Stimulated activated effector memory CD8-positive, alpha-beta T cell treated with anti-CD3 and anti-CD28 coated beads, Interleukin-12 subunit alpha, Interleukin-12 subunit beta, amount 100 ng/mL, for 72 hours (primary cell): ENCODE data around the gene ATP10B.

Source experiments
- ATAC-seq: fragments of 150-1000 bp; cut with Tn5 transposase; 2 replicates; pipeline ENCODE4 v1.10.0; 2021
- DNase-seq, 2 donors: peaks; one replicate each; pipeline ENCODE4 v3.0.0; 2021 to 2022; ENCODE audit warnings: low spot score in 2 of 2
- H3K27ac Mint-ChIP-seq: one replicate; pipeline ENCODE4 v1.8.0; 2022; ENCODE audit warnings: mild to moderate bottlenecking, mixed read lengths
- H3K36me3 Mint-ChIP-seq: one replicate; pipeline ENCODE4 v1.8.0; 2022; ENCODE audit warnings: mild to moderate bottlenecking, mixed read lengths
- H3K4me1 Mint-ChIP-seq: one replicate; pipeline ENCODE4 v1.8.0; 2022; ENCODE audit warnings: mixed read lengths
- H3K4me3 Mint-ChIP-seq: one replicate; pipeline ENCODE4 v1.8.0; 2022; ENCODE audit warnings: mild to moderate bottlenecking, mixed read lengths
- H3K9me3 Mint-ChIP-seq: one replicate; pipeline ENCODE4 v1.8.0; 2022; ENCODE audit warnings: mixed read lengths

ATP10B gene

DNA sequence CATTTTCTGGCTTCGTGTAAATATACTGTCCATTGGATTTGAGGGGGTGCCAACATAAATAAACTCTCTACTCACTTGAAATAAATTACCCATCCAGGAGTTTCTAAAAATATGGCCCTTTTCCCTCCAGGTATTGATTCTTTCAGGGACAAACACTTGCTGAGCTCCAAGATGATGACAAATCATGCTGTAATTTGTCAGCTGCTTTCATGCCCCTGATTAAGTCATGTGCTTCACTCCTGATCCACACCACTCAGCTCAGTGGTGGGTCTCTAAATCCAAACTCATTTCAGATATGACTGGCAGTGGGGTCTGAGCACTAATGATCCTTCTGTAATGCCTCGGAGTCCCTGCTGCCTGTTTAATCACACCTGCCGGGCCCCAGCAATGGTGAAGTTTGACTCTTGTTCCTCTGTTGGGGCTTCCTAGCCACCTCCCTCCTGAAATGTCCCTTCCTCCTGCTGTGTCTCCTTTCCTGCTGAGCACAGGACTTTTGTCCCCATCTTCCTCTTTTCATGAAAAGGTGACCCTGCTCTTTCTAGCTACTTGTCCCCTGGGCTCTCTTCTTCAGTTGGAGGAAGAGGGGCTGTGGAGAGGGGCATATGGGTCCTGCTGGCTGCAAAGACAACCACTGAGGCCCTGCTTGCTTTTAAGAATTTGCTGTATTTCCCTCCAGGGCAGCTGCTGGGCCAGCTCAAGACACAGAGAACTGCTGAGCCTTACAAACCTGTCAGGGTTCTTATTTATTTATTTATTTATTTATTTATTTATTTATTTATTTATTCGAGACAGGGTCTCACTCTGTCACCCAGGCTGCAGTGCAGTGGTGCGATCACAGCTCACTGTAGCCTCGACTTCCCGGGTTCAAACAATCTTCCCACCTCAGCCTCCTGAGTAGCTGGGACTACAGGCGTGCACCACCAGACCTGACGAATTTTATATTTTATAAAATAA lies 200.0 kb downstream of the ATP10B start:
- Mint-ChIP-seq H3K27ac (no peak overlapping the region), H3K9me3 (no peaks in the 10 kb centered on the region), H3K4me3 (no peak overlapping the region), H3K36me3 (no peaks in the 10 kb centered on the region), H3K4me1 (no peaks in the 10 kb centered on the region)
- DNase-seq (no peak), ATAC-seq (no peak)

DNA sequence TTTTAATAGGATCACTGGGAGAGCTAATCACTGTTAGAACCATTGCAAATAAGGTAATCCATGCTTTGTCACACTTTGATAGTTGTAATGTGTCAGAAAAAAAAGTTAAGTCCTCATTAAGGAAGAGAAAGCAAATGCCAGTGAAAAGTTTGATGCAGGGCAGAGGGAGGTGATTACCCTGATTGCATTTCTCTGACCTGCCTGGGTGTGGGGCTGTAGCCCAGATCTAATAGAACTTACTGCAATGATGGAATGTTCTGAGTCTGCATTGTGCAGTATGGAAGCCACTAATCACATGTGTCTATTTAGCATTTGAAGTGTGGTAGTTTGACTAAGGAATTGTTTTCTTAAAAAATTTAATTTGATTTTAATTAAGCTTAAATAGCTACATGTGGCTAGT lies 202.7 kb downstream of the ATP10B start:
- Mint-ChIP-seq H3K36me3 (no peaks in the 10 kb centered on the region), H3K4me3 (no peak overlapping the region), H3K4me1 (no peaks in the 10 kb centered on the region), H3K27ac (no peak overlapping the region), H3K9me3 (no peaks in the 10 kb centered on the region)
- DNase-seq: no peak
- peak; percentile 39 for ATAC-seq

DNA sequence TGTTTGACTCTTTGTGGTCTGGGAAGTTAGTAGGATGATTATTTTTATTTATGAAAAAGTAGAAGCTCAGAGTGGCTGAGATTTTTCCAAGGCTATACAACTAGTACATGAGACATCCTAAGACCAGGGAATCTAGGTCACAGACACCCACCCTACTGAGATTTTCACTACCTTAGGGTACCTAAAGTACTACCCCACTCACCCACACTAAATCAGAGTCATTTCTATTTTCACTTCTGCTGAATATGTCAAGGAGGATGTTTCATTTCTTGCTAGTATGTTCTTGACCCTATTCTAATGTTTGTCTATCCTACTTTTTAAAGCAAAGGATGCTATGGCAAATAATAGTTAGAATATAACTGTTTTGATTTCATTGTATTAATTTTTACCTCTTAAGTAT lies 206.0 kb downstream of the ATP10B start:
- ATAC-seq: no peak
- DNase-seq: no peak
- Mint-ChIP-seq H3K4me3 (no peak overlapping the region), H3K9me3 (no peaks in the 10 kb centered on the region), H3K27ac (no peak overlapping the region), H3K4me1 (no peaks in the 10 kb centered on the region), H3K36me3 (no peaks in the 10 kb centered on the region)

DNA sequence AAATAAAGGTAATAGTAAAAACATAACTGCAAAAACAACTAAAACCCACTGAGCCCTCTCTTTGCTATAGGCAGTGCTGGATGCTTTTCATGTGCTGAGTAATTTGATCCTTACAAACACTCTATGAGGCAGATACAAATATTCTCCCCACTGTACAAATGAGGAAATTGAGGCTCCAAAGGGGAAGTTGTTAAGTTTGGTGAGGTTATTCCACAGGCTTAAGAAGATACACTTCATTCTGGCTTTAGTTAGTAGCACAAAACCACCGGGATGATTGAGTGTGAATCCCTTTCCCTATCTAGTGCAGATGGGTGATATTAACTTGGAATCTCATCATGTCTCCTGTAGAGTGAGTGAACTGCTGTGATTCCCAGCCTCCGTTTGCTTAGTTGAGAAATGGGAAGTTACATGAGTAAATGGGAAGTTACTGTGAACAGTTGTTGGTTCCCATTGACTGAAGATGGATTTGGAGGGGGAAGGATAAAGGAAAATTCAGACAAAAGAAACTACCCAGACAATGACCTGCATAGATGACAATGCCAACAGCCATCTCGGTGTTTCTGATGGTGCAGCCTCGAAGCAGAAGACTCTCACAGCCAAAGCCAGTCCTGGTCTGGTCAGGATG lies 208.3 kb downstream of the ATP10B start:
- no peak overlapping the region for H3K4me3 Mint-ChIP-seq
- ATAC-seq (no peak), DNase-seq (no peak)
- H3K4me1 Mint-ChIP-seq: no peaks in the 10 kb centered on the region
- no peaks in the 10 kb centered on the region for H3K9me3 Mint-ChIP-seq
- no peaks in the 10 kb centered on the region for H3K36me3 Mint-ChIP-seq
- no peak overlapping the region for H3K27ac Mint-ChIP-seq

DNA sequence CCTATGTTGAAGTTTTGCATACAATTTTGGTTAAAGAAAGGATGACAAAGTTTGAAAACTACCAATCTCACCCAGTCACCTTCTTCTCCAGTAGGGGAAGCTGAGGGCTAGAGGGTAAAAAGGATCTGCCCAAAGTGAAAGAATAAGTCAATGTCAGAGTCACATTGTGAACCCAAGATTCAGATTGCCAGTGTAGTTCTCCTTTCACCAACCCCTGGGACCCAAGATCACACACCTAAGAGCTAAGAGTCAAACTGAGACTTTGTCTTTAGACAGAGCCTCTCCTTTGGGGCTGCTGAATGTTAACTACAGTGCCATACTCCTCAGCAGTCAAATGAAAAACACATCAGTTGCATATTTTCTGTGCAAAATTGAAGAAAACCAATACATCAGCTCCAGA lies 210.6 kb downstream of the ATP10B start:
- H3K9me3 Mint-ChIP-seq: peaks cover 4% of the 10 kb centered on the region
- no peak for ATAC-seq
- H3K4me3 Mint-ChIP-seq: no peak overlapping the region
- H3K27ac Mint-ChIP-seq: no peak overlapping the region
- H3K4me1 Mint-ChIP-seq: no peaks in the 10 kb centered on the region
- no peaks in the 10 kb centered on the region for H3K36me3 Mint-ChIP-seq
- DNase-seq: no peak

DNA sequence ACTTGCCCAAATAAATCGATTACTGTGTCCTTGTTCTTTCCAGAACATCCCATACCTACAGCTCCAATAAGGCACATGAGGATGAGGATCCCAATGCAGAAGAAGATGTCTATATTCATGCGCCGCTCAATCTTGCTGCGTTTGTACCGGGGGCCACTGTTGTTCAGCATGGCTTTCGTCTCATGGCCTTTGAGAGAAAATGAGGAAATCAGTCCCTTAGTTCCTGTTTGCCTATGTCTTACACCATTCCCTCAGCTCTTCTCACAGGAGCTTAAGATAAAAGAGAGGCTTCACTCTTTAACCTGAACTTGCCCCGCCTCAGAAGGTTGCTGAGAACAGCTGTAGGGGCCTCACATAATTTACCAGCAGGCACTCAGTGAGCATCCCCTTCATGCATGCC lies 211.6 kb downstream of the ATP10B start:
- H3K27ac Mint-ChIP-seq: no peak overlapping the region
- ATAC-seq: no peak
- no peak for DNase-seq
- H3K4me1 Mint-ChIP-seq: no peaks in the 10 kb centered on the region
- H3K36me3 Mint-ChIP-seq: no peaks in the 10 kb centered on the region
- H3K9me3 Mint-ChIP-seq: peaks cover 4% of the 10 kb centered on the region
- H3K4me3 Mint-ChIP-seq: no peak overlapping the region

DNA sequence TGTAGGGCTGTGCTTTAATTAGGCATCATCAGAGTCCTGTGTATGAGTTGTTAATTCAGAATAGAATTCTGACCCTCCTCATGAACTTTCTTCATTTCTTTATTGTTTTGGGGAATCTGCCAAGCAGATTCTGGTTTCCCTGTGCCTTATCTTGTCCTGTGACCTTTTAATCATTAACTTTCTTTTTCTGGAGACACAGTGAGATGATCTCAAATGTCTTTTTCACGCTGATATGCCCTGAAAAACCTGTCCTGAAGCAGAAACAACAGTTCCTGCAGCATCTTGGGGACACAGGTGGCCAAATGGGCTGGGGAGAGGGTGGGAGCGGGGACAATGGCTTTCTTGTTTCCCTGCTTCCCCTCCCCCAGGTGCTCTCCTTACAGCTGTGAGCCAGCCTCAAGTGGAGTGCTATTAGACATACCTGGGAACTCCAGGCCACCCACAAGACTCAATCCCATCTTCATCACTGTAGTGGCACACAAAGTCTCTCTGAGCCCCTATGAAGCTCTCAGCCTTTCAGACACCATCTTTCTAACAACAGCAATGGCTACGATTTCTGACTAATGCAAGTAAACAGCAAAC lies 213.8 kb downstream of the ATP10B start:
- H3K27ac Mint-ChIP-seq: no peak overlapping the region
- H3K9me3 Mint-ChIP-seq: peaks cover 4% of the 10 kb centered on the region
- no peak for DNase-seq
- ATAC-seq: no peak
- no peak overlapping the region for H3K4me3 Mint-ChIP-seq
- no peaks in the 10 kb centered on the region for H3K36me3 Mint-ChIP-seq
- H3K4me1 Mint-ChIP-seq: no peaks in the 10 kb centered on the region

DNA sequence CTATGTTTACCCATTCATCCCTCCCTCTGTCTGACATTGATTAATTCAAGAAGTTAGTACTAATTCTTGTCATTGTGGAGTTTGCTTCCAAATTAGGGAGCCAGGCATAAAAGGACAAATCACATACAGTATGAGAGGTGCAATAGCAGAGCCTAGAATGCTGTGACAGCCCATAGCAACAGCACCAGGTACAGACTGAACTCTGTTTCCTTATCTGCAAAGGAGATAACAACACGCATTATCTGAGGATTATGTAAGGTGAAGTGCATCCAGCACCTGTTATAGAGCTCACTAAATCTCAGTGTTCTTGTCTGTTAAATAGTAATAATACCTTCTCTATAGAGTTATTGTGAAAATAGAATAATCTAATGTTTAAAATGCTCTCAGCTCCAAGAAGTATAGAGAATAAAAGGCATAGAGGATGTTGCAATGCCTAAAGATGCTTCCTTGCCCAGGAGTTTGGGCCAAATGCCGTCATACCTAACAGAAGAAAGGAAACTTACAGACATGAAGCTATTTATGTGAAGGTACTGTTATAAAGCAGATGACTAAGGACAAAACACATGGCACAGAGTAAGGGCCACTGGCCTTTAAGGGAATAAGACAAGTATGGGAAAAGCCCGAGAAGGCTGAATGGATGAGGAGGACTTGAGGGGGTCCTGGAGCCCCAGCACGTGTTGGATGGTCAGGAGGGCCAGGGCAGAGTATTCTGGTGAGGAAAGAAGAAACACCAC lies 214.5 kb downstream of the ATP10B start:
- Mint-ChIP-seq H3K27ac (no peak overlapping the region), H3K9me3 (peaks cover 4% of the 10 kb centered on the region), H3K4me3 (no peak overlapping the region), H3K4me1 (no peaks in the 10 kb centered on the region), H3K36me3 (no peaks in the 10 kb centered on the region)
- DNase-seq (no peak), ATAC-seq (no peak)

DNA sequence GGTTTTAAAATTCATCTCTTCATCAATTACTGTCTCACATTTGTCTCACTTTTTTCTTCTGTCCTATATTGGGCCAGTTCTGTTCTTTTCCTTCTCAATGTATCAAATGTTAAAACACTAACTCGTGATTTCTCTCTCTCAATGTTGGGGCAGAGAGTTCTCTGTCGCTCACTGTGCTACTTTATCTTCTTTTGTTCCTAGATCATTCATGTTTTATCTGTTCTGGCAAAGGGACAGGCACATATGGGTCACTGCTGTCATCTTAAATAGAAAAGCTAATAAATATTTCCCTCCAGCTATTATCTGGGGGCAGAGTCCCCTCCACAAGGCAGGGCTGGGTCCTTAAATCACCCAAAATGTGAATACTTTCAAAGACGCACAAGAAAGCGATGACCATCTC lies 216.3 kb downstream of the ATP10B start:
- Mint-ChIP-seq H3K4me1 (no peaks in the 10 kb centered on the region), H3K36me3 (no peaks in the 10 kb centered on the region)
- no peak for DNase-seq

DNA sequence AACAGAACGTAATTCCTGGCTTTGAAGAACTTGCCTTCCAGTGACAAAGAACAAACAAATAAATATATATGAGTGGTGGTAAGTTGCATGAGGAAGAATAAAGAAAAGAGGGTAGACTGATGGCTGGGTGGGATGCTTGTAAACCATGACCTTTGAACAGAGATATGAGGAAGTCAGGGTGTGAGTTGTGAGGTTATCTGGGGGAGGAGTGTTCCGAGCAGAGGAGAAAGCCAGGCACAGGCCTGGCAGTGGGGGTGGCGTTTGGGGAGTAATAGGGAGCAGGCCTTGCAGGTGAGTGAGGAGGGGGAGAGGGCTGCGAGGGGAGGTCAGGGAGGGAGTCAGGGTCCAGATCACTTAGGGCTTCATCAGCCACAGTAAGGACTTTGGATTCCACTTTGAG lies 217.0 kb downstream of the ATP10B start:
- Mint-ChIP-seq H3K9me3 (peaks cover 4% of the 10 kb centered on the region), H3K36me3 (no peaks in the 10 kb centered on the region), H3K27ac (no peak overlapping the region), H3K4me1 (no peaks in the 10 kb centered on the region), H3K4me3 (no peak overlapping the region)
- no peak for DNase-seq
- no peak for ATAC-seq

More for the DNA sequence above, 216.3 kb downstream of the ATP10B start:
- Mint-ChIP-seq H3K9me3 (peaks cover 4% of the 10 kb centered on the region), H3K4me3 (no peak overlapping the region), H3K27ac (no peak overlapping the region)
- no peak for ATAC-seq

DNA sequence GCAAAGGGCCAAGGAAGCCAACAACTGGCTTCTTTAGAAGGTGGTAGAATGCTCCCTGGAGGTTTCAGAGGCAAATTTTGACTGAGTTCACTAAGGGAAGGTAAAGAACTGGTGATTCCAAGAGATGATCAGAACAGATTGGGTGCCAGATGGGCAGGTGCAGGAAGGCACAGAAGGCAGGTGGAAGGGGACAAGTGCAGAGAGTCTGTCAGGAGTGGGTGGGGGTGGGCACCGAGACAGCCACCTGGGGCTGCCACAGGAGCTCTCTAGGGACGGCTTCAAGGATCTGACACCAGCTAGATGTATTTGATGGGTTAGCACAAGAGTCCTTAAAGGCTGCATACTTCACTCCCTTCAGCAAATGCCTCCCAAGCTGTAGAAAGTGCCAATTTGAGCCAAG lies 223.0 kb downstream of the ATP10B start:
- ATAC-seq (no peak), DNase-seq (no peak)
- no peaks in the 10 kb centered on the region for H3K36me3 Mint-ChIP-seq
- no peak overlapping the region for H3K4me3 Mint-ChIP-seq
- H3K9me3 Mint-ChIP-seq: no peaks in the 10 kb centered on the region
- no peak overlapping the region for H3K27ac Mint-ChIP-seq
- H3K4me1 Mint-ChIP-seq: no peaks in the 10 kb centered on the region

DNA sequence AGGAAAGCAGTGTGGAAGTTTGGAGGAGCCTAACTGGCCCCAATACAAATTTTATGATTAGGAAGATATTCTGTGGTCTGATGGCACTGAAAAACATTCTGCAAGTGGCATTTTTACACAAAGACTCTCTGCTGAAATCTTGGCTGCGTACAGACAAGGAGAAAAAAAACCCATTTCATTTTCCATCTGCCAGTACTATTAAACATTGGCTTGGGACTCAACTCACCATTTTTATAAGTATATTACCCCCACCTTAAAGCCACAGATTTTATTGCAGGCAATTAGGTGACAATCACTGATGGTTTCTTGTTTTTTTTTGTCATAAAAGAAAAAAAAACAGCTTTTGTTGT lies 223.4 kb downstream of the ATP10B start:
- Mint-ChIP-seq H3K4me1 (no peaks in the 10 kb centered on the region), H3K4me3 (no peak overlapping the region), H3K36me3 (no peaks in the 10 kb centered on the region), H3K27ac (no peak overlapping the region), H3K9me3 (no peaks in the 10 kb centered on the region)
- ATAC-seq: no peak
- DNase-seq: no peak

DNA sequence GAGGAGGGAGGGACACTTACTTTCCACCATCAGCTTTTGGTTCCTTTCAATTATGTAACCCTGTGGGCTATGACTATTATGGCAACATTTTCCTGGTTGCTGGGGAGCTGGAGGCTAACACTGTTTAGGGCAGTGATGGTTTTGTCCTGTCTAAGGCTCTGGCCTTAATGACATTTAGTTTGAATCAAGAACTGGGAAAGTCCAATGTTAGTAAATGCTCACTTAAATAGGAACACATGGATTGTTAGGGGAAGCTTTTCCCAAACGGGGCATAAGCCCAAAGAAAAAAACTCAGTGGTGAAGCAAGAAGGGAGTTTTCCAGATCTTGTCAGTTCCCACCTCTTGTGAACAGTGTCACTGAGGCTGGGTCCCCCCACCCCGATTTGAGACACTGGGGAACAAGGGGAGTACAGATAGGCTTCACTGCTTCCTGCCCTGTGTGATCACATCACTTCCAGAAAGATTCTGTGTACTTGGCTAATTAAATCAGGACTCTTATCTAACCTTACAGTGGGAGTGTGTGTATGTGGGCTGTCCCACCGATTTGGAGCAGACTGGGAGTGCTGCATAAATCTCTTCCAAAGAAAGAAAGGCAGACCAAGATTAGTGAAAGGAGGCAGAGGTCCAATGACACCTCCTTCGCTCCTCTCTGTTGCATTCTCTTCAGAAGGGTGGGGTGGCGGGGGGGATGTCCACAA lies 223.9 kb downstream of the ATP10B start:
- Mint-ChIP-seq H3K27ac (no peak overlapping the region), H3K4me1 (no peaks in the 10 kb centered on the region), H3K4me3 (no peak overlapping the region), H3K9me3 (no peaks in the 10 kb centered on the region), H3K36me3 (no peaks in the 10 kb centered on the region)
- DNase-seq (no peak), ATAC-seq (no peak)

DNA sequence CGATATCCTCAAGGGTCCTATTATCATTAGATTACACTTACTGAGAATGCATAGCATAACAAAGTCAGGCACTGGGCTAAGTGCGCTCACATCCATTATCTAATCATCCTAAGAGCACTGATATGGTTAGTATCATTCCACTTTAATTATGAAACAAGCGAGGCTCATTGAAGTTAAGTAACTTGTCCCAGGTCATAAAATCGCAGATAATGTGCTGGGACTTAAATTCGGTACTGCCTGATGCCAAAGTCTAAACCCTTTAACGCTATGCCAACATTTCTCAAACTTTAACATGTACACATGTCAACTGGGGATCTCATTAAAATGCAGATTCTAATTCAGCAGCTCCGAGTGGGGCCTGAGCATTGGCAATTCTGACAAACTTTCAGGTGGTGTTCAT lies 225.7 kb downstream of the ATP10B start:
- H3K4me1 Mint-ChIP-seq: no peaks in the 10 kb centered on the region
- H3K4me3 Mint-ChIP-seq: no peak overlapping the region
- no peak for DNase-seq
- H3K36me3 Mint-ChIP-seq: no peaks in the 10 kb centered on the region
- H3K27ac Mint-ChIP-seq: no peak overlapping the region
- no peak for ATAC-seq
- no peaks in the 10 kb centered on the region for H3K9me3 Mint-ChIP-seq

DNA sequence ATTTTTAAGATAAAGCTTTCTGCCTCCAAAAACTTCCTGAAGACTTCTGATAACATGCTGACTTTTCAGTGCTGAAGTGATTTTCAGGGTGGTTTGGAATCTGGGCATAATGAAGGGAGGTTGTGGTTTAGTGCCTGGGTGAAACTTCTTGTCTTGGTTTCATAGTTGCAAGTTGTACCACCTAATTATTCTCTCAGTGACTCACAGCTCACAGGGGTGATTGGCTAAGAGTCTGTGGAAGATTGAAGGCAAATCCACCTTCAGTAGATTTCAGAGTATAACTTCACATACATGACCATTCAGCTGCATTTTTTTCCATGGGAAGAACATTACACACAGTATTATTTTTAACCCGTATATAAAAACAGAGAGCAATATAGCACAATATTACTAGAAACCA lies 230.5 kb downstream of the ATP10B start:
- Mint-ChIP-seq H3K4me1 (no peaks in the 10 kb centered on the region), H3K36me3 (no peaks in the 10 kb centered on the region), H3K27ac (no peak overlapping the region), H3K4me3 (no peak overlapping the region), H3K9me3 (no peaks in the 10 kb centered on the region)
- ATAC-seq (no peak), DNase-seq (no peak)
